ENCODE data around the gene KNSTRN.

The KNSTRN gene

DNA sequence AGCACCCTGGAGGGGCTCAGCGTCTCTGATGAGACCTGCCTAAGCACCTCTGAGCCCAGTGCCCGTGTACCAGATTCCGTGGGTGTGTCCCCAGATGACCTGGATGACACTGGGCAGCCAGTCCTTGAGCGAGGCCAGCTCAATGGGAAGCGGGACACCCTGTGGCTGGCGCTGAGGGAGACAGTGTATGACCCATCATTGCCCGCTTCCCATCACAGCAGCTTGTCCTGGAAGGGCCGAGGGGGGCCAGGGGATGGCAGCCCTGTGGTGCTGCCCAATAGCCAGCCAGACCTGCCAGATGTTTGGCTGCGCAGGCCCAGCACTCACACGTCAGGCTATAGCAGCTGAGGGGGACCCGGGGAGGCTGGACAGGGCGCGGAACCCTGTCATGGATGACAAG, 12.6 kb upstream of the KNSTRN start:
- no peak overlapping the region for H2AFZ ChIP-seq (ENCODE audit: low read length)
- DNase-seq, result no peak
- no peak overlapping the region for H3K27ac ChIP-seq (ENCODE audit: low read length)
- H3K36me3 ChIP-seq (replicated peaks; ENCODE audit: insufficient read depth, low read length), result no peaks in the 10 kb centered on the region
- H3K27me3 ChIP-seq (replicated peaks; ENCODE audit: insufficient read depth, low read length), result peaks cover 14% of the 10 kb centered on the region; the same call in 1 of the 2 replicates
- no peaks in the 10 kb centered on the region for H3K9me3 ChIP-seq (replicated peaks; ENCODE audit: insufficient read depth, low read length)
- H3F3A ChIP-seq (ENCODE audit: insufficient read depth, low read length), result no peaks in the 10 kb centered on the region; the same call in 1 of the 2 replicates
- peaks cover 12% of the 10 kb centered on the region for H3K4me1 ChIP-seq (ENCODE audit: low read length)
- TF ChIP-seq EZH2phosphoT487 (IDR thresholded peaks at IDR 0.05; ENCODE audit: low read length), result no peak
- TF ChIP-seq, protein P1, sequence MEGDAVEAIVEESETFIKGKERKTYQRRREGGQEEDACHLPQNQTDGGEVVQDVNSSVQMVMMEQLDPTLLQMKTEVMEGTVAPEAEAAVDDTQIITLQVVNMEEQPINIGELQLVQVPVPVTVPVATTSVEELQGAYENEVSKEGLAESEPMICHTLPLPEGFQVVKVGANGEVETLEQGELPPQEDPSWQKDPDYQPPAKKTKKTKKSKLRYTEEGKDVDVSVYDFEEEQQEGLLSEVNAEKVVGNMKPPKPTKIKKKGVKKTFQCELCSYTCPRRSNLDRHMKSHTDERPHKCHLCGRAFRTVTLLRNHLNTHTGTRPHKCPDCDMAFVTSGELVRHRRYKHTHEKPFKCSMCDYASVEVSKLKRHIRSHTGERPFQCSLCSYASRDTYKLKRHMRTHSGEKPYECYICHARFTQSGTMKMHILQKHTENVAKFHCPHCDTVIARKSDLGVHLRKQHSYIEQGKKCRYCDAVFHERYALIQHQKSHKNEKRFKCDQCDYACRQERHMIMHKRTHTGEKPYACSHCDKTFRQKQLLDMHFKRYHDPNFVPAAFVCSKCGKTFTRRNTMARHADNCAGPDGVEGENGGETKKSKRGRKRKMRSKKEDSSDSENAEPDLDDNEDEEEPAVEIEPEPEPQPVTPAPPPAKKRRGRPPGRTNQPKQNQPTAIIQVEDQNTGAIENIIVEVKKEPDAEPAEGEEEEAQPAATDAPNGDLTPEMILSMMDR (IDR thresholded peaks at IDR 0.05; ENCODE audit: low read length), result no peak
- no peak for TF ChIP-seq EZH2 (optimal IDR thresholded peaks at IDR 0.05; ENCODE audit: low read depth, low read length)
- no peak overlapping the region for H3K4me3 ChIP-seq (ENCODE audit: low read length)
- H3K9me2 ChIP-seq (replicated peaks; ENCODE audit: insufficient read depth, low read length), result no peaks in the 10 kb centered on the region
- H3K4me2 ChIP-seq (ENCODE audit: low read depth, low read length), result no peak overlapping the region
- H4K20me1 ChIP-seq (ENCODE audit: insufficient read depth, low read length), result no peaks in the 10 kb centered on the region
- no peaks in the 10 kb centered on the region for H3K79me2 ChIP-seq (ENCODE audit: low read length)
- H3K9ac ChIP-seq (ENCODE audit: low read length), result no peak overlapping the region

DNA sequence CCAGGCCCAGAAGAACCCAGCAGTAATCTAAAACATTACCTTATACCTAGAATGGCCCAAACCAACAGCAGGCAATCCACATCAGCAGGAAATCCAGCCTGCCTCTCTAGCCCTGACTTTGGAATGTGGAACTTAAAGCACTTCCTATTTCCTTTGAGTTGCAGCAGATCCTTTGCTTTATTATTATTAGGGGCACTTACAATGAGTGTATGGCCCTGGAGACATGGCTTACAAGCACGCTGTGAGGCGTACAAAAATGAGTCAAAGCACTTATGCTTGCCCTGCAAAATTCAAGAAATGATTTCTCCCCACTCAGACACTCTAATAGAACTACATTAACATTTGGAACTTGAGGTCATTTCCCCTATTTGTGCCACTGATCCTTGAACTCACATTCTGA, 9.5 kb upstream of the KNSTRN start:
- Histone ChIP-seq H3K9me3 (replicated peaks; ENCODE audit: insufficient read depth, low read length) (no peaks in the 10 kb centered on the region), H3K9me2 (replicated peaks; ENCODE audit: insufficient read depth, low read length) (no peaks in the 10 kb centered on the region), H3K4me1 (ENCODE audit: low read length) (peaks cover 5% of the 10 kb centered on the region; the same call in 1 of the 2 replicates), H2AFZ (ENCODE audit: low read length) (no peak overlapping the region), H3F3A (ENCODE audit: insufficient read depth, low read length) (no peaks in the 10 kb centered on the region), H3K9ac (ENCODE audit: low read length) (no peak overlapping the region), H3K36me3 (replicated peaks; ENCODE audit: insufficient read depth, low read length) (no peaks in the 10 kb centered on the region), H3K27me3 (replicated peaks; ENCODE audit: insufficient read depth, low read length) (peaks cover 14% of the 10 kb centered on the region; the same call in 1 of the 2 replicates), H4K20me1 (ENCODE audit: insufficient read depth, low read length) (no peaks in the 10 kb centered on the region), H3K27ac (ENCODE audit: low read length) (no peak overlapping the region), H3K4me3 (ENCODE audit: low read length) (no peak overlapping the region), H3K4me2 (ENCODE audit: low read depth, low read length) (no peak overlapping the region), H3K79me2 (ENCODE audit: low read length) (no peaks in the 10 kb centered on the region)
- DNase-seq, result no peak
- TF ChIP-seq, protein P1 (IDR thresholded peaks at IDR 0.05; ENCODE audit: low read length), result no peak
- TF ChIP-seq EZH2 (optimal IDR thresholded peaks at IDR 0.05; ENCODE audit: low read depth, low read length) (no peak), EZH2phosphoT487 (IDR thresholded peaks at IDR 0.05; ENCODE audit: low read length) (no peak)

DNA sequence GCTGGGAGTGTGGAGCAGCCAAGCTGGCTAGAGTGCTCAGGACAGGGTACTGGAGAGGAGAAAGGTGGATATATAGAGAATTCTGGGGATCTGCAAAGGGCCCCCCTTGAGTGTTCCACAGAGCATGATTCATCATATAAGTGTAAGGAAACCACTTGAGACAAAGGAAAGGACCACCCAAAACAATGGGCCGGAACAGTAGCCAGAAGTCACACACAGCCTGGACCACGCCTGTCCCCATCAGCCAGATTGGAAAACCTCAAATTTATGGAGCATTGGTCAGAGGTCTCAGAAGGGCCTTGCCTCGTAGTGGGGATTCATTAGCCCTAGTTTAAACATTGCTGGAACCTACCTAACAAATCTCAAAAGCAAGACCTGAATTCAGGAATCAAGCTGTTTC, 4.9 kb upstream of the KNSTRN start:
- no peak for DNase-seq
- Histone ChIP-seq H3K79me2 (ENCODE audit: low read length) (no peaks in the 10 kb centered on the region), H3K27ac (ENCODE audit: low read length) (no peak overlapping the region), H3K9me2 (replicated peaks; ENCODE audit: insufficient read depth, low read length) (no peaks in the 10 kb centered on the region), H3K9ac (ENCODE audit: low read length) (no peak overlapping the region), H3K27me3 (replicated peaks; ENCODE audit: insufficient read depth, low read length) (no peaks in the 10 kb centered on the region), H3K36me3 (replicated peaks; ENCODE audit: insufficient read depth, low read length) (no peaks in the 10 kb centered on the region), H3K4me2 (ENCODE audit: low read depth, low read length) (no peak overlapping the region), H4K20me1 (ENCODE audit: insufficient read depth, low read length) (no peaks in the 10 kb centered on the region), H2AFZ (ENCODE audit: low read length) (no peak overlapping the region), H3K9me3 (replicated peaks; ENCODE audit: insufficient read depth, low read length) (no peaks in the 10 kb centered on the region), H3K4me3 (ENCODE audit: low read length) (no peak overlapping the region), H3F3A (ENCODE audit: insufficient read depth, low read length) (no peaks in the 10 kb centered on the region), H3K4me1 (ENCODE audit: low read length) (no peaks in the 10 kb centered on the region)
- TF ChIP-seq EZH2 (optimal IDR thresholded peaks at IDR 0.05; ENCODE audit: low read depth, low read length) (no peak), EZH2phosphoT487 (IDR thresholded peaks at IDR 0.05; ENCODE audit: low read length) (no peak)
- TF ChIP-seq, protein P1 (IDR thresholded peaks at IDR 0.05; ENCODE audit: low read length), result no peak

All from MM.1S (cell line).